GM18502 (cell line): ENCODE data around the gene NGEF.

Experiments used
- ATAC-seq: cut with Tn5 transposase; IDR thresholded peaks from one replicate; pipeline ENCODE4 v1.9.1; 2021; ENCODE audit warnings: mild to moderate bottlenecking; ENCODE audit not compliant: unreplicated experiment, poor library complexity

Gene NGEF

DNA sequence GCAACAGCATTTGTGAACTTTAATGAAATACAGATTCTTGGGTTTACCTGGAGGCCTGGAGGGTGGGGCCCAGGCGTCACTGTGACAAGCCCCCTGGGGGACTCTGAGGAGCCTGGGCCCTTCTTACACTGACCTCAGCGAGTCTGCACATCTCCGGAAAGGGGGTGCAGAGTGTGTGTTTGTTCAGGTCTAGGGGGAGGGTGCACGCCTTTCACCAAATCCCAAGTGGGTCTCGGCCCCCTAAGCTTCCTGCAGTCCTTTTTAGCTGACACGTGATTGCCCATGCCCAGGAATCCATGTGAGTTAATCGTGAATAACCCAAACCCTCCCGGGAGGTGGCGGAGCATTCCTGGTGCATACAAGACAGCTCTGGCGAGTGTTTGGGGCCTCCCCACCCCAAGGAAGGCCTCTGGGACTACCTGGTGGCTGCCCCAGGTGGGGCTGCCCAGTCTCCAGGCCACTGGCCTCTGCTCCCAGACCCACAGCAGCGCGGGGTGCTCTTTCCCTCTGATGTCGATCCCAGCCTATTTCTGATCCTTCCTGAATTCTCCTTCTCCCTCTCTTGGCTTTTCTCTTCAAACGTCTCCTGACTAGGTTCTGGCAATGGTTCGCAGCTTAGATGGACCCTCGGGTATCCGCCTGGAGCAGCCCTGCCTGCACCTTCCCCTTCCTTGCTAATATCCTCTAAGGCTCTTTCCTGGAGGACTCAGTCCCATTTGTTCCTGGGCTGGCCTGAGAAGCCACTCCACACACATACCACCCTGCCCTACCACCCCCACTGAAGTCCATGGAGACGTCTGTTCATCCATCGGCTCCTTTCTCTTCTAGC, 10.0 kb downstream of the NGEF start:
- ATAC-seq = no peak

DNA sequence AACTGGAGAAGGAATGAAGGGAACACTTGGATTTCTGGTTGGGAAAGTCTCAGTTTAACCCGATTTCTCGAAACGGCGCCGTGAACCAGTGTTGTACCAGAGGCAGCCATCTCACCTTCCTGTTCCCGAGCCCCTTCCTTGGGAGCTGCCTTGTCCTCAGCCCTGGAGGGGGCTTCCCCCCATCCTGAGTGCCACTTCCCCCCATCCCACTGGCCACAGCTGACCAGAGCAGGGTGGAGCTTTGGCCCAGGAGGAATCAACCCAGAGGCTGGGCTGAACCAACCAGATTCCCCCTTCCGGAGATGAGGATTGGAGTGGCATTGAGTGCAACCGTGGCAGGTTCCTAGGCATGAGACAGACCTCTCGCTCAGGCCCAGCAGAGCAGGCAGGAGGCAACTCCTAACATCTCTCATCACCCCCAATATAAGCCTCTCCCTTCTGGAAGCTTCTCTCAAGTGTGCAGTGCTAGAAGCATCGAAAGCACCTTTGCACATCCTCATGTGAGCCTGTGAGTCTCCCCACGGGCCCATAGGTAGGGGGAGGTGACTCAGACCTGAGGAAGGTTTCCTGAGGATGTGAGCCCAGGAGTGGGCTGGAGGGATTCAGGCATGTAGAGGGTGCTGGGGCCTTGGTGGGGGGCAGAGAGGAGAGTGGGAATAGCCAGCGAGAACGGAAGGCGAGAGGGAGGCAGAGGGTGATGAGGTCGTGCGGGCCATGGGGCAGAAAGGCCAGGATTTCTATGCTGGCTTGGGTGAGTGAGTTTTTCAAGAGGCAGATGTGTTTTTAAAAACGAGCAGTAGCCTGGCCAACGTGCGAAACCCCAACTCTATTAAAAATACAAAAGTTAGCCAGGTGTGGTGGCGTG, 11.9 kb downstream of the NGEF start:
- no peak for ATAC-seq

DNA sequence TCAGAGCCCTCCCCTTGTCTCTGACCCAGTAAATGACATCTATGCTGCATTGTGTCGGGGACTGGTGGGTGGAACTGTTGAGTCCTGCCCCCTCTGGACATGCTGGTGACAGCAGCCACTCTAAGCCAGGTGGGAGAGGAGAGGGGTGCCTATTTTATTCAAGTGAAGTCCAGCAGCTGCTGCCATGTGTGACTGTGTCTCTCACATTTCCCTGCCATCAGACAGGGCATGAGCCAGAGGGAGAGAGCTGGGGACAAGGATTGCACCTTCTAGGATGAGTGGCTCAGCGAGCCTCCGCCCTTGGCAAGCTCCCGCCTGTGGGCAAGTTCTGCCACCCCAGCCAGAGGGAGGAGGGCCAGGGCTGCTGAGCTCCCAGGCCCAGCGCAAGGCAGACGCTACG, 13.7 kb downstream of the NGEF start:
- ATAC-seq = no peak

DNA sequence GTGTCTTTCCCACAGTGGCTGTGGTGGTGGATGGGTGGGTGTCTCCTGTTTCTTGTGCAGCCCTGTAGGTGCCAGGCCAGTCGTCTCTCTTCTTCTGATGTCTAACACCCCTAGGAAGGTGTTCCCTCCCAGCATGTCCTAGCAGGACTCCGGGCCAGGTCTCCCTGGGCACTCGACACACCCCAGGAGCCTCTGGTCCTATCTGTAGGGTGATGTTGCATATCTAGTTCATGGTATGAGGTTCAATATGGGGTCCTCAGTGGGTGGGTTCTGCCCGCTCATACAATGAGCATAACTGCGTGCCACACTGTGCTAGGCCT, 14.4 kb downstream of the NGEF start:
- no peak for ATAC-seq

DNA sequence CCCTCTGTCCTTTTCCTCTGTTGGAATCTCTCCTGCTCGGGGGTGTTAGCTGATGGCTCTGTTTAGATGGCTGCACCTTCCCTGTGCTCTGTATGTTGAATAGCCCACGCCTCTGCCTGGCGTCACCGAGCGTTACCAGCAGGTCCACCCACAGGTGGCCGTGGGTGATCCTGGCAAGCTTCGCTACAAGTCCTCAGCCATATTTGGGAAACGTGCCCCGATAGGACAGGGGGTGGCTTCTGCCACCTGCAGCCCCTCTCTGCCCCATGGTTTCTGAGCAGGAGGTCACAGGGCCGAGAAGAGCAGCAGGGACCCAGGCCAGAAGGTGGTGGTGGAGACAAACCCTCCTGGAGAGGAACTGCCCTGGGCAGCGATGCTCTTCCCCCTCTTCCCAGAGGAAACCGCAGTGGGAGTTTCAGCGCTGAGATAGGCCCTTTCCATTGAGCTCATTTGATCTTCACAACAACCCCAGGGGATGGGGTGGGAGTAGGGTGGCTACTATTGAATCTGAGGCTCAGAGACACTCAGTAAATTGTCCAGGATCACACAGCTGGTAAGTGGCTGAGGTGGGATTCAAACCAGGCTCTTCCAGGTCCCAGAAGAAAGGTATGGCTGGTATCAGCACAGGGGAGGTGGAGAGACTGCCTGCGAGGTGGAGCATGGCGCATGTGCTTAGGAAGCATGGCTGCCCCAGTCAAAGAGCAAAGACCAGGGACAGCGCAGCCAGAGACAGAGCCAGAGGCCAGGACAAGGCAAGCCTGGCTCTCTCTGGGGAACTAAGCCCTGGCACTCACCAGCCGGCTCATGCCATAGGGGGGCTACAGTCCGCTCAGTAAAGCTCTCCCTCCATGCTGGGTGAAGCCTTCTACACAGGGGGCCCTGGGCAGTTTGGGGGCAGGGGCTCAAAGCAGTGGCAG, 15.0 kb downstream of the NGEF start:
- no peak for ATAC-seq

DNA sequence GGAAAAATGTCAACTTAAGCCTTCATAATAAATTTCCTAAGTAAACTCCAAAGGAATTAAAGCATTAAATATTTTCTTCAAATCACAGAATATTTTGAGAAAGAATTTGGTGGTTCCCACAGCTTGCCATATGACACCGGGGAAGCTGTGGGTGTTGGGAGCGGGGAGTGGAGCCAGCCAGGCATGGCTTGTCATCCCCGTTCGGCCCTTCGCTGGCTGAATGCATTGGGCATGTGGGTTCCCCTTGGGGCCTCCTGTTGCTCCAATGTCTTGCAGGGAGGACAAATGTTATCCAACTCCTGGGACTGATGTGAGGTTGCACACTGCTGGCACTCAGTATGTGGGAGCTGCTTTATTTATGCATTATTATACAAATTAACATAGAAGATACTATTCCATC, 18.6 kb downstream of the NGEF start:
- ATAC-seq = no peak

DNA sequence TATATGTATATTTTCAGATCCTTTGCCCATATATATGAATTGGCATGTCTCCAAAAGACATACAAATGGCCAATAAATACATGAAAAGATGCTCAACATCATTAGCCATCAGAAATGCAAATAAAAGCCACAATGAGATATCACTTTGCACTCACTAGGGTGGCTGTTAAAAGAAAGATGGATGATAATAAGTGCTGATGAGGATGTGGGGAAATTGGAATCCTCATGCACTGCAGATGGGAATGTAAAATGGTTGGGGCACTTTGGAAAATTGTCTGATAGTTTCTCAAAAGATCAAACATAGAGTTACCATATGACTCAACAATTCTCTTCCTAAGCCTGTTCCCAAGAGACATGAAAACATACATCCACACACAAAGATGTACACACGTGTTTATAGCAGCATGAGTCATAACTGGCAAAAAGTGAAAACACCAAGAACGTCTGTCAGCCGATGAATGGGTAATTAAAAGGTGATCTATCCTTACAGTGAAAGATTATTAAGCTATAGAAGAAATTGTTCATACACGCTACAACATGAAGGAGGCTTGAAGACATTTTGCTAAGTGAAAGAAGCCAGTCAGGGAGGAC, 19.7 kb downstream of the NGEF start:
- ATAC-seq = no peak

DNA sequence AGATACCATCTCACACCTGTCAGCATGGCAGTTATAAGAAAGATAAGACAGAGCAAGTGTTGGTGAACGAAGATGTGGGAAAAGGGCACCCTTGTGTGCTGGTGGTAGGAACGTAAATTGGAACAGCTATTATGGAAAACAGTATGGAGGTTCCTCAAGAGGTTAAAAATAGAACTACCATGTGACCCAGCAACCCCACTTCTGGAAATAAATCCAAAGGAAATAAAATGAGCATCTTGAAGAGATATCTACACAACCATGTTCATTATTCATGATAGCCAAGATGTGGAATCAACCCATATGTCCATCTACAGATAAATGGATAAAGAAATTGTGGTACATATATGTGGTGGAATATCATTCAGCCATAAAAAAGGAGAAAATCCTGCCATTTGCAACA, 26.9 kb downstream of the NGEF start:
- ATAC-seq = no peak

DNA sequence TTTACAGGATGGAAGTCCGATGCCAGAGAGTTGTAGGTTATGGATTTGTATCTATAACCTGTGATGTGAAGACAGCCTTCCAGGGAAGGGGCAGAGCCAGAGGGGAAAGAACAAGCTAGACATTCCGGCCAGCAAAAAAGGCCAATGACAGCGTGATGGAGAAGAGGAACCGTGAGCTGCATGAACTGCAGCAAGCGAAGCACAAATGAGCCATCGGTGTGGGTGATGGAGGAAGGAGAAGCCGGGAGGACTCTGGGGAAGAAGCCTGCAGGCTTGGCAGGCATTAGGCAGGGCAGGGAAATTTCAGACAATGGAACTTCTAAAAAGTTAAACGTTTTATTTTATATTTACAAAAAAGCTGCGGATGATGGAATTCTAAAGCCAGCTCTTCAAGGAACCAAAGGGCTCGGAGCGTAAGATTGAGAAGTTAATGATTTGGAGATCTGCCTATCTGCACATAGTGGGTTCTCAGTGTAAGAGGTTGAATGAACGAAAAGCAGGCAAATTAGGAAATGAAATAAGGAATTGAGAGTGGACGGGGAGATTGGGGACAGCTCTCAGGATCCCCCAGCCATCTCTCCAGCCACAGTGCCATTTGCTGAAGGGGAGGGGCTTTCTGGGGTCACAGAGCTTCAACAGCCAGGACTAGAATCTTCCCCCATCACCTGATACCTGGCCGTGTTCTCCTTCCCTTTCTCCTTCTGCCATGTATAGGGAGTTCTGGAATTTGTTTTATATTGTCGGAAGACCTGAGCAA, 28.4 kb downstream of the NGEF start:
- ATAC-seq = no peak

DNA sequence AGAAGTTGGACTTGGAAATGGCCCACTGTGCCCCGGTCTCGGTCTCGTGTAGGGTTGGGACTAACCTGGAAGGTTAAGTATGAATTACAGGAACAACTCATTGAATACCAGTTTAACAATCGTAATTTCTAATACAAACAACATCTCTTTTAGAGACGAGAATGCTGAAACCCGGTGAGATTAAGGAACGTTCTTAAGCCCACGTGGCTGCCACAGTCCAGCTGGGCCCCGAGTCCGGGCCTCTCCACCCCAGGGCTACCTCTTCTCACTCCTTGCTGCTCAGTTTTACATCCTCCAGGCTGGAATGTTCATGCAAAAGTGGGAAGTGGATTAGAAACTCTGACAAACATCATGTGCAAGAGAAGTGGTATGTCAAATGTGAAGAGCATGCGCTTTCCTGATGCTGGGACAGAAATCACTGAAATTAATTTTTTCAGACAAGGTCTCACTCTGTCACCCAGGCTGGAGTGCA, 29.4 kb downstream of the NGEF start:
- ATAC-seq = no peak

DNA sequence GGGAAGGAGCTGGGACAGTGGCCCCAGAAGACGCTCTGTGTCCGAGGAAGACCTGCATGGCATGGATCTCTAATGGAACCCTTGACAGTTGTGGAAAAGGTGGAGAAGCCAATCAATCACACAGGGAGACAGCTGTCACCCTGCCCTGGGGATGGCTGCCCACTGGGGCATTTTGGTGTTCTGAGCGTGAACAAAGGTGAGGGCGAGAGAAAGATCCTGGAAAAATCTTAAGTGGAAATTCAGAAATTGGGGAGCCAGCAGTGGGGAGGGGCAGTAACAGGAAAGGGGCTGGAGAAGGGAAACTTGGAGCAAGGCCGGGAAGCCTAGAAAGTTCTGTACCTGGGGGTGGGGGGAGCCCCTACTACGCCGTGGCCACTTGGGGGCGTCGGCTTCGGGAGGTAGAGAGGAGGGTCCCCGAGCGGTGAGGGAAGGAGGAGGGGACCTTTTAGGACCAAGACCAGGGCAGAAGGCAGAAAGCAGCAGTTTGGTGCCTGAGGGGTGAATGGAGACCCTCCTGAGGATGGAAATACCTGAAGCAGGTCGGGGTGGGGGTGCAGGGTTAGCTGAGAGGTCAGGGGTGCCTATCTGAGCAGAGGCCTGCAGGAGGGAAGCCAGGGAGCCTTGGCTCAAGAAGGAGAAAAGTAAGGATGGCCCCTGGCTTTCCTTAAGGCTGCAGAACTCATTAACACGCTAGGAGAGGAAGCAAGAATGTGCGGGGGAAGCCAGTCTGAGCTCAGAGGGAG, 30.0 kb downstream of the NGEF start:
- no peak for ATAC-seq

DNA sequence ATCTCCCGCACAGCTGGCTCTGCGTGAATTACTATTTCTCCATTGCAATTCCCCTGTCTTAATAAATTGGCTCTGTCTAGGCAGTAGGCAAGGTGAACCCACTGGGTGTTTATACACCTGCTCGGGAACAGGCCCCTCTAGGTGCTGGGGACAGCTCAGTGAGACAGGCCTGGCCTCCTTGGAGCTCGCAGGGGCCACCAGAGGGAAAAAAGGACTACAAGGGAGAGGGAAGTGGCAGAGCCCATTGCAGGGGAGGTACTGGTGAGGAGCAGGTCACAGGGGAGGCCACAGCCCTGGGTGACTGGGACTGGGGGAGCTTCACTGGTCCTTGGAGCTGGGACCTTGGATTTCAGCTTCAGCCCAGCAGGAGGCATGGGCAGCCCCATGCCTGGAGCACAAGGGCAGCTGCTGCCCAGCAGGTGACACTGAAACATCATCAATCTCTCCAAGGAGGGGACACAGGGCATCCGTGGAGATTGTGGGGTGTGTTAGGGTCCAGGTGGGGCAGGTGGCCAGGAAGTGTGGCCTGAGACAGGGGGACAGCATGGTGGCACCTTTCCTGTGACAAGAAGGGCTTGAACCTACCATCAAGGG, 31.2 kb downstream of the NGEF start:
- ATAC-seq = no peak

DNA sequence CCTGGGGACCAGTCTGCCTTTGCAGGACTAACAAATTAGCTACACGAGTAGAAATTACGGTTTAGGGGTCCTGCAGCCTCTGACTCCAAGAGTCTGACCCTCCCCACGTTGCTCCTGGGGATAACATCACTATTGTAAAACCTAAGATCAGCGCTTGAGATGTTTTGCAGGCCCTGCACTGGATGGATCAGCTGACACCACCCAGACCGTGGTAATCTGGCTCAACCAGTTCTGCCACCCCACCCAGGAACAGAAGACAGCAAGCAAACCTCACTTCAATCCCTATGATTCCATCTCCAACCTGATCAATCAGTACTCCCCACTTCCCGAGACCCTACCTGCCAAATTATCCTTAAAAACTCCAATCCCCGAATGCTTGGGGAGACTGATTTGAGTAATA, 31.7 kb downstream of the NGEF start:
- no peak for ATAC-seq

DNA sequence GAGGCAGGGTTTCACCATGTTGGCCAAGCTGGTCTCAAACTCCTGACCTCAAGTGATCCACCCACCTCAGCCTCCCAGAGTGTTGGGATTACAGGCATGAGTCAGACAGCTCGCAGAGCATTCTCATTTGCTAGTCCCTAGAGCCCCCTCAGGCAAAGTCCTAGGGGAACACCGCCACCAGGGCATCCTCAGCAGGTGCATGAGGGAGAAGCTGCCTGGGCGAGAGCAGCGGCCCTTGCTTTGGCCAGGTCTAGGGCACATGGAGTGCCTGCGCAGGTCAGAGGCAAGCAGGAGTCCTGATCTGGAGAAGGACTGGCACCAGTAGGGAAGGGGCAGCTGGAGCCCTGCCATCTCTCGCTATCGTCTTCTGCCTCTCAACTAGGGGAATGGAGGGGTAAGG, 32.4 kb downstream of the NGEF start:
- no peak for ATAC-seq

DNA sequence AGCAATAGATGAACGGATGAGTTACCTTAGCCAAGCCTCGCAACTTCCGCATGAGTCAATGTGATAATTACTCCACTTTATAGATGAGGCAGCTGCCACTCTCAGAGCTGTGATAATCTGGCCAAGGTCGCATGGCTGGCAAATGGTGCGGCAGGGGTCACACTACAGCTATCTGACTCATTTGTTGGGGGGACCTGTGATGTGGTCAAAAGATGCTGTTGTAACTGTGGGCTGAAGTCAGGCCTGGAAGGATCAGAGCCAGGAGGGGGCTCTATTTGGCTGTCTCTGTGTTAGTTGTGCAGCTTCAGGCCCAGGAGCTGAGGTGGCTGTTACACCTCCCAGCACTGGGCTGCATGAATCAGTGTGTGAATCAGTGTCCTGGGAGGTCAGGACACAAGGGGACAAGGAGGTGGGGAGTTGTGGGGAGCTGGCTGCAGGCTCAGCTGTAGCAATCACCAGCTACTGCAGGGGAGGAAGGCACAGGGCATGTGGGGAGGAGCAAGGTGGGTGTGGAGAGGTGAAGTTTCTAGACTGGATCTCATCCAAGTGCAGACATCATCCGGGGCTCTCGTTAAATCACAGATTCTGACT, 33.1 kb downstream of the NGEF start:
- ATAC-seq = no peak

DNA sequence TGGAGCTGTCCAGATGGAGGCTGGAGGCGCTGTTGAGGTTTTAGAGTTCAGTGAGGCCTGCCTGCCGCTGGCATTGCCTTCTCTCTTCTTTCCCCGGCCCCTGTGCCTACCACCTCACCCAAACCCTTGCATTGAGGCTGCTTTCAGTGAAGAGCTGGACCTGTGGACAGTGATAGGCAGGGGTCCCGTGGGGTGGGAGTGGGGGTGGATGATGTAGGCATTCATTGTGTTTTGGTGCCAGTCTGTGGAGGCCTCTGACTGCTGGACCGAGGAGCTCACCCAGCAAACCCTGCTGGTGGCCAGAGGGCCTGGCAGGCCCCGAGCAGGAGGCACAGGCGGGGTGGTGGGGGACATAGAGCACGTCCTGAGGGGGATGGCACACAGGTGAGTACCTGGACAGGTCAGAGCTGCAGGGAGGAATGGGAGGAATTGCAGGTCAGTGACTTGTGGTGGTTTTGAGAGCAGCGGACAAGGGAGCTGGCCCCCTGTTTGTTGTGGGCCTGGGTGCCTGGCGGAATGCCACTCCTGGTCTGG, 35.6 kb downstream of the NGEF start:
- ATAC-seq = no peak

DNA sequence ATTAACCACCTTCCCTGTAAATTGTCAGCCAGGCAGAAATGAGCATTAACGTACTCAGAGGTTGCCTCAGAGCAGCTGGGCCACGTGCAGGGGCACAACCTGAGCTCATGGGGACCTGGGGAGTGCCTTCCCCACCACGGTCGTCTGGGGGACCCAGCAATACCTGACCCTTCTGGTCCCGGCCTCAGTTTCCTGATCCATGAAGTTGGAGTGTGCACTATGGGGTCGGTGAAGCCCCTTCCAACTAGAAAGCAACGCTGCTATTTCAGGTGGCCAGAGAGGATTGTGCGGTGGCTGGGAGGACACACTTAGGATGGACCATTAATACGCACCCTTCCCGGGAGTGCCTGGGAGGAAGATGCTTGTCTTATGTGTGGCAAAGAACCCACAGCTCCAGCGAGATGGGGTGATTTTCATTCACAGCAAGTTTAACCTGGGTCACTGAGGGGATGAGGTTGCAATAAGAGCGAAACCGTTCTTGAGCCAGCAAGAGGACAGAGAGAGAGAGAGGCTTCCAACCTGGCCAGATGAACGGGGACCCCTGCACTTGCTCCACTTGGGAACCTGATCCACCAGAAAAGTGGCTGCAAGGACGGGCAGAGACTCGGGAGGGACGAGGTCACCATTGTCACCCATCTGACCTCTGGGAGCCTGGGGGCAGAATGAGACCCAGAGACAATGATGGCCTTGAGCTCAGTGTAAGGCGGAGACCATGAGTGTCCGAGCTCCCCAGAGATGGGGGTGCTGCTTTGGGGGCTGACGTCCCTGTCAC, 36.2 kb downstream of the NGEF start:
- no peak for ATAC-seq
